Measurements from ENCODE around the gene TMEM163.

TMEM163 gene

DNA sequence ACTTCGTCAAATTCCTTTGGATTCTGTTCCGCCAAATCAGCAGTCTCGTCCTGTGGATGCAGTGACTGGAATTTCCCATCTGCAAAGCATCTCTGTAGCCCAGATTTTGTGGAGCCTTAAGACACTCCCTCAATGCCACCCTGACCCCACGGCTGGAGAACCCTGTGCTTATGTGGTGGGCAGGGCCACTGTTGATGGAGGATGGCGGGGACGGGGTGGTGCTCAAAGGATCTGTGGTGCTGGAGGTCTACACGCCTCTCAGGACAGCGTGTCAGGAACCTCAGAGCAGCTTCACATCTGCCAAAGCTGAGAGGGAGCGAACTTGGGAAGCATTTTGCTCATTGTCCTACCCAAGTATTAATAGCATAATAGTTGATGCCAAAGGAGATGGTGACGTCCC is 264.8 kb downstream of the TMEM163 start:
- H3K9ac ChIP-seq (ENCODE audit: low read length) = no peak overlapping the region

DNA sequence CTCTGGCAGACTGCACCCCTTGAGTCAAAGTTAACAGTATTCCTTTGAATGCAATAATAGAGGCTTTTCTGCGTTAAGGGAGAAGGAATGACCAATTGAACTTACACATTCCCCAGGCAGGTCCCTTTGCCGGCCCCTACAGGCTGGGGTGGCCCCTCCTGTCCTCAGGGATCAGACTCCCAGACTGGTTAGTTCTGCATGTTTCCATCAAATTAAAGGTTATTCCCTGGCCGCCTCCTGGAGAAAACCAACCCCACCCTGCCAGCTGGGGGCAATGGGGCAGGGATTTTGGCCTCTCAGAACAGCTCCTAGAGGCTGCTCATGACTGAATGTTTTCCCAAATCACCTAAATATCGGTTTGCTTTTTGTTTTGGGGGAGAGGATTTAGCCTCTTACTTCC is 265.3 kb downstream of the TMEM163 start:
- peaks cover 36% of the 10 kb centered on the region for H3K36me3 ChIP-seq (ENCODE audit: insufficient read depth, low read length)
- H3K4me1 ChIP-seq (ENCODE audit: insufficient read depth, low read length, severe bottlenecking) = no peaks in the 10 kb centered on the region
- no peak overlapping the region for H3K27ac ChIP-seq (ENCODE audit: low read depth, low read length, poor library complexity, severe bottlenecking)
- no peaks in the 10 kb centered on the region for H4K20me1 ChIP-seq (ENCODE audit: insufficient read depth, low read length)
- no peak for TF ChIP-seq EZH2 (IDR thresholded peaks at IDR 0.05; ENCODE audit: borderline replicate concordance, low read length)
- TF ChIP-seq, protein P1, sequence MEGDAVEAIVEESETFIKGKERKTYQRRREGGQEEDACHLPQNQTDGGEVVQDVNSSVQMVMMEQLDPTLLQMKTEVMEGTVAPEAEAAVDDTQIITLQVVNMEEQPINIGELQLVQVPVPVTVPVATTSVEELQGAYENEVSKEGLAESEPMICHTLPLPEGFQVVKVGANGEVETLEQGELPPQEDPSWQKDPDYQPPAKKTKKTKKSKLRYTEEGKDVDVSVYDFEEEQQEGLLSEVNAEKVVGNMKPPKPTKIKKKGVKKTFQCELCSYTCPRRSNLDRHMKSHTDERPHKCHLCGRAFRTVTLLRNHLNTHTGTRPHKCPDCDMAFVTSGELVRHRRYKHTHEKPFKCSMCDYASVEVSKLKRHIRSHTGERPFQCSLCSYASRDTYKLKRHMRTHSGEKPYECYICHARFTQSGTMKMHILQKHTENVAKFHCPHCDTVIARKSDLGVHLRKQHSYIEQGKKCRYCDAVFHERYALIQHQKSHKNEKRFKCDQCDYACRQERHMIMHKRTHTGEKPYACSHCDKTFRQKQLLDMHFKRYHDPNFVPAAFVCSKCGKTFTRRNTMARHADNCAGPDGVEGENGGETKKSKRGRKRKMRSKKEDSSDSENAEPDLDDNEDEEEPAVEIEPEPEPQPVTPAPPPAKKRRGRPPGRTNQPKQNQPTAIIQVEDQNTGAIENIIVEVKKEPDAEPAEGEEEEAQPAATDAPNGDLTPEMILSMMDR (IDR thresholded peaks at IDR 0.05; ENCODE audit: low read length) = no peak
- H3K27me3 ChIP-seq (ENCODE audit: insufficient read depth, low read length) = no peaks in the 10 kb centered on the region
- H3F3A ChIP-seq (ENCODE audit: insufficient read depth, low read length) = no peaks in the 10 kb centered on the region
- no peak overlapping the region for H3K9ac ChIP-seq (ENCODE audit: low read length)
- no peak overlapping the region for H2AFZ ChIP-seq (ENCODE audit: low read length)
- no peaks in the 10 kb centered on the region for H3K9me2 ChIP-seq (ENCODE audit: low read depth, low read length)
- H3K9me3 ChIP-seq (ENCODE audit: low read length) = no peaks in the 10 kb centered on the region
- H3K4me3 ChIP-seq (ENCODE audit: low read depth, low read length, poor library complexity, severe bottlenecking) = no peak overlapping the region
- H3K4me2 ChIP-seq (ENCODE audit: low read length) = no peak overlapping the region
- H3K79me2 ChIP-seq (ENCODE audit: insufficient read depth, low read length) = no peaks in the 10 kb centered on the region

More for the DNA sequence above, 264.8 kb downstream of the TMEM163 start:
- TF ChIP-seq EZH2 (IDR thresholded peaks at IDR 0.05; ENCODE audit: borderline replicate concordance, low read length) = no peak
- TF ChIP-seq, protein P1 (IDR thresholded peaks at IDR 0.05; ENCODE audit: low read length) = no peak
- H3K9me2 ChIP-seq (ENCODE audit: low read depth, low read length) = no peaks in the 10 kb centered on the region
- no peaks in the 10 kb centered on the region for H3F3A ChIP-seq (ENCODE audit: insufficient read depth, low read length)
- no peaks in the 10 kb centered on the region for H4K20me1 ChIP-seq (ENCODE audit: insufficient read depth, low read length)
- no peaks in the 10 kb centered on the region for H3K4me1 ChIP-seq (ENCODE audit: insufficient read depth, low read length, severe bottlenecking)
- no peak overlapping the region for H3K4me3 ChIP-seq (ENCODE audit: low read depth, low read length, poor library complexity, severe bottlenecking)
- H3K27ac ChIP-seq (ENCODE audit: low read depth, low read length, poor library complexity, severe bottlenecking) = no peak overlapping the region
- no peaks in the 10 kb centered on the region for H3K79me2 ChIP-seq (ENCODE audit: insufficient read depth, low read length)
- H3K27me3 ChIP-seq (ENCODE audit: insufficient read depth, low read length) = no peaks in the 10 kb centered on the region
- H3K9me3 ChIP-seq (ENCODE audit: low read length) = no peaks in the 10 kb centered on the region
- peaks cover 31% of the 10 kb centered on the region for H3K36me3 ChIP-seq (ENCODE audit: insufficient read depth, low read length)
- no peak overlapping the region for H2AFZ ChIP-seq (ENCODE audit: low read length)
- H3K4me2 ChIP-seq (ENCODE audit: low read length) = no peak overlapping the region

DNA sequence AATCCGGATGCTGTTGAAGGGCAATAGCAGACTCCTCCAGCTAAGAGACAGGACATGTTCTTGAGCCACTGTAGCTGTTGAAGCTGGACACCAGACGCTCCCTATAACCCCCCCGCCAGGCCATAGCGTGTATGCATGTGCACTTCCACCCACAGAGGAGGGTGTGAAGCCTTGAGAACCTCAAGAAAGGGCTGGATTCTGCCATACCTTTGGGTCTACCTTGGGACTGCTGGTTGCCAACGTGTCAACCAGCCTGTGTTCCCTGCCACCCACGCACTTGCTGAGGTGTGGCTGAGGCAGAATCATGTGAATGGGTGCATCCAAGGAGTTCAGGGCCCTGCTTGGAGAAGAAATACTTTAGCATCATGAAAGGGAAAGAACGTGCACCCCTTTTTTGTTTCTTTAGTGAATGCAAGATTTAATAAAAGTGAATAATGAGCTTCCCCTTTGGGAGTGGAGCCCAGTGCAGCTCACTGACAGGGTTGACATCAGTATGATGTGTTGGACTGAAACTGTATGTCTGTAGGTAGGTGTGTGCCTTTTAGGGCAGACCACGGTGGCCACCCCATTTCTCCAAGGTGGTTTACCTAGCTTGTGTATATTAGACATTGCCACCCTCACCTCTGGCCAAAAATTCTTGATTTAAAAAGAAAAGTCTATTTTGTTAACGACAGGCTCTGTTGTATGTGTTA is 266.6 kb downstream of the TMEM163 start:
- Histone ChIP-seq H3K36me3 (ENCODE audit: insufficient read depth, low read length) (peaks cover 48% of the 10 kb centered on the region), H3K27ac (ENCODE audit: low read depth, low read length, poor library complexity, severe bottlenecking) (no peak overlapping the region), H3K9me3 (ENCODE audit: low read length) (no peaks in the 10 kb centered on the region), H3K9me2 (ENCODE audit: low read depth, low read length) (no peaks in the 10 kb centered on the region), H3K9ac (ENCODE audit: low read length) (no peak overlapping the region), H3K27me3 (ENCODE audit: insufficient read depth, low read length) (no peaks in the 10 kb centered on the region), H3K79me2 (ENCODE audit: insufficient read depth, low read length) (no peaks in the 10 kb centered on the region), H3K4me2 (ENCODE audit: low read length) (no peak overlapping the region), H3K4me3 (ENCODE audit: low read depth, low read length, poor library complexity, severe bottlenecking) (no peak overlapping the region), H2AFZ (ENCODE audit: low read length) (no peak overlapping the region), H4K20me1 (ENCODE audit: insufficient read depth, low read length) (no peaks in the 10 kb centered on the region), H3K4me1 (ENCODE audit: insufficient read depth, low read length, severe bottlenecking) (no peaks in the 10 kb centered on the region), H3F3A (ENCODE audit: insufficient read depth, low read length) (no peaks in the 10 kb centered on the region)
- TF ChIP-seq, protein P1 (IDR thresholded peaks at IDR 0.05; ENCODE audit: low read length) = no peak
- TF ChIP-seq EZH2 (IDR thresholded peaks at IDR 0.05; ENCODE audit: borderline replicate concordance, low read length) = no peak

Data from OCI-LY1 (cell line).